HepG2 (cell line): ENCODE data around the gene SLC35G2. TPM values are rescaled to one million over a fixed set of nuclear protein-coding genes. Genes with fewer than 3 reads are reported as not detected.

Experiments used
- ADNP ChIP-seq: sonication (generic); formaldehyde crosslinking; IDR thresholded peaks from 2 replicates; pipeline ENCODE4 v1.4.0; 2020; ENCODE audit warnings: missing genetic modification reagents
- GLI4 ChIP-seq: sonication (generic); formaldehyde crosslinking; IDR thresholded peaks from 2 replicates; pipeline ENCODE4 v1.5.1; 2020; ENCODE audit warnings: missing genetic modification reagents, mild to moderate bottlenecking, moderate library complexity, borderline replicate concordance
- HDAC6 ChIP-seq: fragments of 200-600 bp; sonication (generic); IDR thresholded peaks from 2 replicates; pipeline ENCODE4 v1.7.0; 2017; ENCODE audit warnings: mild to moderate bottlenecking, antibody characterized with exemption, low read length, low read depth
- NFKB2 ChIP-seq: sonication (generic); formaldehyde crosslinking; IDR thresholded peaks from 2 replicates; pipeline ENCODE4 v1.4.0; 2020; ENCODE audit warnings: missing genetic modification reagents, borderline replicate concordance
- NR2F1 ChIP-seq, 2 experiments: fragments of 450-650 bp in 1 of 2; formaldehyde crosslinking in 1 of 2; IDR thresholded peaks; 2 replicates each; pipeline versions ENCODE4 v1.5.0 to v1.6.1; 2016 to 2020; ENCODE audit warnings: mild to moderate bottlenecking in 1 of 2, missing compliant biosample characterization in 1 of 2, missing genetic modification reagents in 1 of 2, moderate library complexity in 1 of 2
- SRSF9 ChIP-seq: fragments of 200-400 bp; formaldehyde crosslinking; IDR thresholded peaks from 2 replicates; pipeline ENCODE4 v1.6.1; 2018; ENCODE audit warnings: borderline replicate concordance, mild to moderate bottlenecking, low read depth, low read length; ENCODE audit not compliant: insufficient read depth, poor library complexity, severe bottlenecking
- TARDBP ChIP-seq: sonication (generic); formaldehyde crosslinking; IDR thresholded peaks from 2 replicates; pipeline ENCODE4 v1.8.0; 2022; ENCODE audit warnings: mild to moderate bottlenecking, missing genetic modification reagents
- TEAD2 ChIP-seq: sonication (generic); formaldehyde crosslinking; IDR thresholded peaks from 2 replicates; pipeline ENCODE4 v1.9.0; 2021; ENCODE audit warnings: missing genetic modification reagents
- ZFP36L1 ChIP-seq: sonication (generic); formaldehyde crosslinking; IDR thresholded peaks from 2 replicates; pipeline ENCODE4 v1.8.0; 2022; ENCODE audit warnings: mild to moderate bottlenecking, missing genetic modification reagents, moderate library complexity
- ZMYM3 ChIP-seq: sonication (generic); formaldehyde crosslinking; IDR thresholded peaks from 2 replicates; pipeline ENCODE4 v1.5.1; 2020; ENCODE audit warnings: mild to moderate bottlenecking, missing genetic modification reagents
- ZNF251 ChIP-seq: sonication (generic); formaldehyde crosslinking; IDR thresholded peaks from 2 replicates; pipeline ENCODE4 v1.9.0; 2021; ENCODE audit warnings: mild to moderate bottlenecking, missing genetic modification reagents
- ZNF274 ChIP-seq: sonication (generic); formaldehyde crosslinking; IDR thresholded peaks from 2 replicates; pipeline ENCODE4 v1.5.1; 2020; ENCODE audit warnings: mild to moderate bottlenecking, missing genetic modification reagents
- ZNF660 ChIP-seq: sonication (generic); formaldehyde crosslinking; IDR thresholded peaks from 2 replicates; pipeline ENCODE4 v1.5.1; 2020; ENCODE audit warnings: mild to moderate bottlenecking, low read depth, missing genetic modification reagents, borderline replicate concordance
- polyA plus RNA-seq, 8 experiments: library from polyadenylated mRNA; depleted of rRNA in 3 of 8; stranded (reverse) in 7 of 8; unstranded in 1 of 8; fragments of >200 nt; fragmentation: Illumina TruSeq in 4 of 8; extraction: Trizol in 4 of 8; gene quantifications; 2 replicates each; pipeline versions ENCODE4 v1.2.1 to v1.2.3, GENCODE V29; 2011 to 2016; ENCODE audit warnings: low read depth in 4 of 8, missing spikeins in 1 of 8, mixed read lengths in 1 of 8; ENCODE audit not compliant: insufficient read depth in 1 of 8
- total RNA-seq, 5 experiments: library from RNA; depleted of rRNA; stranded (reverse); fragments of >200 nt; fragmentation: Illumina TruSeq; extraction: Trizol; gene quantifications; 2 replicates each; pipeline ENCODE4 v1.2.3, GENCODE V29; 2016; ENCODE audit warnings: low read depth in 1 of 5
- TF ChIP-seq, protein P1 (sequence below): sonication (generic); formaldehyde crosslinking; IDR thresholded peaks from 2 replicates; pipeline ENCODE4 v1.5.1; 2020; ENCODE audit warnings: mild to moderate bottlenecking, missing genetic modification reagents, moderate library complexity
- TF ChIP-seq, protein P2 (sequence below): sonication (generic); IDR thresholded peaks from 2 replicates; pipeline ENCODE4 v1.6.1; 2016; ENCODE audit warnings: low read depth, borderline replicate concordance
- TF ChIP-seq, protein P3 (sequence below): IDR thresholded peaks from 2 replicates; pipeline ENCODE4 v1.6.1; 2012; ENCODE audit warnings: inconsistent platforms
- TF ChIP-seq, protein P4 (sequence below): sonication (generic); formaldehyde crosslinking; conservative IDR thresholded peaks from 2 replicates; pipeline ENCODE4 v1.4.0; 2020; ENCODE audit warnings: missing genetic modification reagents
- TF ChIP-seq, protein P5 (sequence below): sonication (generic); formaldehyde crosslinking; IDR thresholded peaks from 2 replicates; pipeline ENCODE4 v1.4.0; 2020; ENCODE audit warnings: missing genetic modification reagents, mild to moderate bottlenecking, borderline replicate concordance

Gene SLC35G2
- total and polyA plus RNA-seq, 2 of the 13 experiments (the other 11 are each of a cell fraction or from before 2014, with no cell fraction given): 7.6 to 10.3 TPM

DNA sequence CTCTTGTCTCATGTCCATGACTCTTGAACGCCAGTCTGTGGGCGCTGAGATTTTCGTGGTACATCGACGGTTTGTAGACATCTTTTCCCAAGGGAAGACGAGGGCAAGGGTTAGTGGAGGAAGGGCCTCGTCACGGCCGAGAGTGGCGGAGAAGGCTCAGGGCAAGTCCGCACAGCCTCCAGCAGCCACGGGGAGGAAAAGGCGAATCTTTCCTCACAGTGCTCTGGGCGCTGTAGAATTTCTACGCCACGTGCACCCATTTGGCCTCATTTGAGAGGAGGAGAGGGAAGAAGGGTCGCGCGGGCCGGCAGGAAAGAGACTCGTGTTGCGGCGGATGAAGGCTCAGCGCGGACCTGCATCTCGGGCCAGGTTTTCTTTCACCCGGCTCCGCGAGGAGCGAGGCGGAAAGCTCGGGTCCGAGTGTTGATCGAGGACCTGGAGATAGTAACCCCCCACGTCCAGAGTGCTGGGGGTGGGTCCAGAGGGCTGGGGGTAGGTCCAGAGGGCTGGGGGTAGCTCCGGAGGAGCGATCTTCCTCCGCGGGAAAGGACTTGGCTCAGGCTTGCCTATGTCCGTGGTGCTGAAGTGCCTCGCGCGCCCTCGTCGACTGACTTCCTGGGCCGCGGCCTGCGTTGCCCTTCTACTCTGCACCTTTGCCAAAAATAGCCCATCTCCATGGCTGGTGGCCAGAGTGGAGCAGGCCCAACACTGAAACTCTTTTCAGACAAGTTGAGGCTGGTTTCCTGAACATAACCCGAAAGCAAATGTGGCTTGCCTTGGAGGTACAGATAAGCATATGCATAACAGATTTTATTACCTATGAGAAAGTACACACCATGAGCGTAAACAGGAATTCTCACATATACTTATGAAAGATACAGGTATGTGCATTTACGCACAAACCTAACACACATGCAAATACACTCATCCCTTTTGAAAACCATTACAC is 1.1 kb downstream of the SLC35G2 start (continued):
- TF ChIP-seq, protein P1, sequence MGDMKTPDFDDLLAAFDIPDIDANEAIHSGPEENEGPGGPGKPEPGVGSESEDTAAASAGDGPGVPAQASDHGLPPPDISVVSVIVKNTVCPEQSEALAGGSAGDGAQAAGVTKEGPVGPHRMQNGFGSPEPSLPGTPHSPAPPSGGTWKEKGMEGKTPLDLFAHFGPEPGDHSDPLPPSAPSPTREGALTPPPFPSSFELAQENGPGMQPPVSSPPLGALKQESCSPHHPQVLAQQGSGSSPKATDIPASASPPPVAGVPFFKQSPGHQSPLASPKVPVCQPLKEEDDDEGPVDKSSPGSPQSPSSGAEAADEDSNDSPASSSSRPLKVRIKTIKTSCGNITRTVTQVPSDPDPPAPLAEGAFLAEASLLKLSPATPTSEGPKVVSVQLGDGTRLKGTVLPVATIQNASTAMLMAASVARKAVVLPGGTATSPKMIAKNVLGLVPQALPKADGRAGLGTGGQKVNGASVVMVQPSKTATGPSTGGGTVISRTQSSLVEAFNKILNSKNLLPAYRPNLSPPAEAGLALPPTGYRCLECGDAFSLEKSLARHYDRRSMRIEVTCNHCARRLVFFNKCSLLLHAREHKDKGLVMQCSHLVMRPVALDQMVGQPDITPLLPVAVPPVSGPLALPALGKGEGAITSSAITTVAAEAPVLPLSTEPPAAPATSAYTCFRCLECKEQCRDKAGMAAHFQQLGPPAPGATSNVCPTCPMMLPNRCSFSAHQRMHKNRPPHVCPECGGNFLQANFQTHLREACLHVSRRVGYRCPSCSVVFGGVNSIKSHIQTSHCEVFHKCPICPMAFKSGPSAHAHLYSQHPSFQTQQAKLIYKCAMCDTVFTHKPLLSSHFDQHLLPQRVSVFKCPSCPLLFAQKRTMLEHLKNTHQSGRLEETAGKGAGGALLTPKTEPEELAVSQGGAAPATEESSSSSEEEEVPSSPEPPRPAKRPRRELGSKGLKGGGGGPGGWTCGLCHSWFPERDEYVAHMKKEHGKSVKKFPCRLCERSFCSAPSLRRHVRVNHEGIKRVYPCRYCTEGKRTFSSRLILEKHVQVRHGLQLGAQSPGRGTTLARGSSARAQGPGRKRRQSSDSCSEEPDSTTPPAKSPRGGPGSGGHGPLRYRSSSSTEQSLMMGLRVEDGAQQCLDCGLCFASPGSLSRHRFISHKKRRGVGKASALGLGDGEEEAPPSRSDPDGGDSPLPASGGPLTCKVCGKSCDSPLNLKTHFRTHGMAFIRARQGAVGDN (CRISPR knock-in tag): peak; percentile 81
- peak; percentile 43; the same call in 1 of the 2 replicates for TF ChIP-seq ZNF274
- TF ChIP-seq TEAD2 (CRISPR knock-in tag): no peak
- TF ChIP-seq, protein P2, sequence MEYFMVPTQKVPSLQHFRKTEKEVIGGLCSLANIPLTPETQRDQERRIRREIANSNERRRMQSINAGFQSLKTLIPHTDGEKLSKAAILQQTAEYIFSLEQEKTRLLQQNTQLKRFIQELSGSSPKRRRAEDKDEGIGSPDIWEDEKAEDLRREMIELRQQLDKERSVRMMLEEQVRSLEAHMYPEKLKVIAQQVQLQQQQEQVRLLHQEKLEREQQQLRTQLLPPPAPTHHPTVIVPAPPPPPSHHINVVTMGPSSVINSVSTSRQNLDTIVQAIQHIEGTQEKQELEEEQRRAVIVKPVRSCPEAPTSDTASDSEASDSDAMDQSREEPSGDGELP: no peak
- TF ChIP-seq NFKB2 (CRISPR knock-in tag): peak; percentile 46
- TF ChIP-seq SRSF9: no peak
- no peak for TF ChIP-seq ZNF660 (CRISPR knock-in tag)
- no peak for TF ChIP-seq ADNP (CRISPR knock-in tag)
- TF ChIP-seq, protein P3, sequence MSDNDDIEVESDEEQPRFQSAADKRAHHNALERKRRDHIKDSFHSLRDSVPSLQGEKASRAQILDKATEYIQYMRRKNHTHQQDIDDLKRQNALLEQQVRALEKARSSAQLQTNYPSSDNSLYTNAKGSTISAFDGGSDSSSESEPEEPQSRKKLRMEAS: peak; percentile 64
- TF ChIP-seq ZNF251 (CRISPR knock-in tag): peak; percentile 58; the same call in 1 of the 2 replicates
- no peak for TF ChIP-seq GLI4
- no peak for TF ChIP-seq ZMYM3
- TF ChIP-seq HDAC6: no peak
- TF ChIP-seq, protein P4, sequence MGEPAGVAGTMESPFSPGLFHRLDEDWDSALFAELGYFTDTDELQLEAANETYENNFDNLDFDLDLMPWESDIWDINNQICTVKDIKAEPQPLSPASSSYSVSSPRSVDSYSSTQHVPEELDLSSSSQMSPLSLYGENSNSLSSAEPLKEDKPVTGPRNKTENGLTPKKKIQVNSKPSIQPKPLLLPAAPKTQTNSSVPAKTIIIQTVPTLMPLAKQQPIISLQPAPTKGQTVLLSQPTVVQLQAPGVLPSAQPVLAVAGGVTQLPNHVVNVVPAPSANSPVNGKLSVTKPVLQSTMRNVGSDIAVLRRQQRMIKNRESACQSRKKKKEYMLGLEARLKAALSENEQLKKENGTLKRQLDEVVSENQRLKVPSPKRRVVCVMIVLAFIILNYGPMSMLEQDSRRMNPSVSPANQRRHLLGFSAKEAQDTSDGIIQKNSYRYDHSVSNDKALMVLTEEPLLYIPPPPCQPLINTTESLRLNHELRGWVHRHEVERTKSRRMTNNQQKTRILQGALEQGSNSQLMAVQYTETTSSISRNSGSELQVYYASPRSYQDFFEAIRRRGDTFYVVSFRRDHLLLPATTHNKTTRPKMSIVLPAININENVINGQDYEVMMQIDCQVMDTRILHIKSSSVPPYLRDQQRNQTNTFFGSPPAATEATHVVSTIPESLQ (CRISPR knock-in tag): no peak
- TF ChIP-seq NR2F1 (CRISPR knock-in tag; IDR thresholded peaks at IDR 0.05): no peak
- TF ChIP-seq, protein P5, sequence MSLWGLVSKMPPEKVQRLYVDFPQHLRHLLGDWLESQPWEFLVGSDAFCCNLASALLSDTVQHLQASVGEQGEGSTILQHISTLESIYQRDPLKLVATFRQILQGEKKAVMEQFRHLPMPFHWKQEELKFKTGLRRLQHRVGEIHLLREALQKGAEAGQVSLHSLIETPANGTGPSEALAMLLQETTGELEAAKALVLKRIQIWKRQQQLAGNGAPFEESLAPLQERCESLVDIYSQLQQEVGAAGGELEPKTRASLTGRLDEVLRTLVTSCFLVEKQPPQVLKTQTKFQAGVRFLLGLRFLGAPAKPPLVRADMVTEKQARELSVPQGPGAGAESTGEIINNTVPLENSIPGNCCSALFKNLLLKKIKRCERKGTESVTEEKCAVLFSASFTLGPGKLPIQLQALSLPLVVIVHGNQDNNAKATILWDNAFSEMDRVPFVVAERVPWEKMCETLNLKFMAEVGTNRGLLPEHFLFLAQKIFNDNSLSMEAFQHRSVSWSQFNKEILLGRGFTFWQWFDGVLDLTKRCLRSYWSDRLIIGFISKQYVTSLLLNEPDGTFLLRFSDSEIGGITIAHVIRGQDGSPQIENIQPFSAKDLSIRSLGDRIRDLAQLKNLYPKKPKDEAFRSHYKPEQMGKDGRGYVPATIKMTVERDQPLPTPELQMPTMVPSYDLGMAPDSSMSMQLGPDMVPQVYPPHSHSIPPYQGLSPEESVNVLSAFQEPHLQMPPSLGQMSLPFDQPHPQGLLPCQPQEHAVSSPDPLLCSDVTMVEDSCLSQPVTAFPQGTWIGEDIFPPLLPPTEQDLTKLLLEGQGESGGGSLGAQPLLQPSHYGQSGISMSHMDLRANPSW: no peak
- peak; percentile 50; the same call in 1 of the 2 replicates for TF ChIP-seq TARDBP (CRISPR knock-in tag)
- TF ChIP-seq ZFP36L1 (CRISPR knock-in tag): no peak
